Measurements from ENCODE around the gene DSCAM. TPM values are rescaled to one million over a fixed set of nuclear protein-coding genes. Genes with fewer than 3 reads are reported as not detected.

Gene DSCAM
- total and polyA plus RNA-seq, 3 donors from 2014 or later, result 0.70 to 2.3 (median 2.0) TPM

GRCh38 chr21:40751221-40751620, 95.7 kb downstream of the DSCAM start:
- intact Hi-C loops (cut with DNase I; ENCODE audit: low total_unique reads), result no loop called here
- Histone ChIP-seq H3K9me3 (no peaks in the 10 kb centered on the region), H3K4me1 (no peaks in the 10 kb centered on the region), H3K27ac (no peak overlapping the region), H3K4me3 (no peak overlapping the region), H3K36me3 (ENCODE audit: low read depth, missing control alignments) (no peaks in the 10 kb centered on the region), H3K27me3 (no peaks in the 10 kb centered on the region)
- 75 to 83% methylated on average over 3 of the region's 3 CpGs for WGBS, 2 donors
- no peak for DNase-seq
- TF ChIP-seq, protein P1, sequence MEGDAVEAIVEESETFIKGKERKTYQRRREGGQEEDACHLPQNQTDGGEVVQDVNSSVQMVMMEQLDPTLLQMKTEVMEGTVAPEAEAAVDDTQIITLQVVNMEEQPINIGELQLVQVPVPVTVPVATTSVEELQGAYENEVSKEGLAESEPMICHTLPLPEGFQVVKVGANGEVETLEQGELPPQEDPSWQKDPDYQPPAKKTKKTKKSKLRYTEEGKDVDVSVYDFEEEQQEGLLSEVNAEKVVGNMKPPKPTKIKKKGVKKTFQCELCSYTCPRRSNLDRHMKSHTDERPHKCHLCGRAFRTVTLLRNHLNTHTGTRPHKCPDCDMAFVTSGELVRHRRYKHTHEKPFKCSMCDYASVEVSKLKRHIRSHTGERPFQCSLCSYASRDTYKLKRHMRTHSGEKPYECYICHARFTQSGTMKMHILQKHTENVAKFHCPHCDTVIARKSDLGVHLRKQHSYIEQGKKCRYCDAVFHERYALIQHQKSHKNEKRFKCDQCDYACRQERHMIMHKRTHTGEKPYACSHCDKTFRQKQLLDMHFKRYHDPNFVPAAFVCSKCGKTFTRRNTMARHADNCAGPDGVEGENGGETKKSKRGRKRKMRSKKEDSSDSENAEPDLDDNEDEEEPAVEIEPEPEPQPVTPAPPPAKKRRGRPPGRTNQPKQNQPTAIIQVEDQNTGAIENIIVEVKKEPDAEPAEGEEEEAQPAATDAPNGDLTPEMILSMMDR (IDR thresholded peaks at IDR 0.05), result no peak
- TF ChIP-seq POLR2A (IDR thresholded peaks at IDR 0.05), result no peak

GRCh38 chr21:40736145-40736544, 110.8 kb downstream of the DSCAM start:
- no peaks in the 10 kb centered on the region for H3K9me3 ChIP-seq
- TF ChIP-seq POLR2A (IDR thresholded peaks at IDR 0.05), result no peak
- TF ChIP-seq, protein P1 (IDR thresholded peaks at IDR 0.05), result no peak
- H3K4me3 ChIP-seq, result no peak overlapping the region
- no peaks in the 10 kb centered on the region for H3K36me3 ChIP-seq (ENCODE audit: low read depth, missing control alignments)
- no peak for DNase-seq
- intact Hi-C loops (cut with DNase I; ENCODE audit: low total_unique reads), result no loop called here
- no peaks in the 10 kb centered on the region for H3K27me3 ChIP-seq
- H3K27ac ChIP-seq, result no peak overlapping the region
- no peaks in the 10 kb centered on the region for H3K4me1 ChIP-seq
- WGBS, 2 donors, result 70 to 87% methylated on average over 3 of the region's 3 CpGs

- H3K36me3 ChIP-seq (ENCODE audit: low read depth, missing control alignments), result no peaks in the 10 kb centered on the region
- WGBS, 2 donors, result 93 to 95% methylated on average over 3 of the region's 3 CpGs
- H3K4me1 ChIP-seq, result no peaks in the 10 kb centered on the region
- no peaks in the 10 kb centered on the region for H3K9me3 ChIP-seq
- H3K27me3 ChIP-seq, result no peaks in the 10 kb centered on the region
- no peak overlapping the region for H3K27ac ChIP-seq
- no peak for TF ChIP-seq POLR2A (IDR thresholded peaks at IDR 0.05)
- TF ChIP-seq, protein P1 (IDR thresholded peaks at IDR 0.05), result no peak
- intact Hi-C loops (cut with DNase I; ENCODE audit: low total_unique reads), result no loop called here
- no peak overlapping the region for H3K4me3 ChIP-seq
- DNase-seq, result no peak
These were observed 113.9 kb downstream of the DSCAM start for GRCh38 chr21:40733024-40733397.

GRCh38 chr21:40732253-40733023, 114.5 kb downstream of the DSCAM start:
- Histone ChIP-seq H3K4me1 (no peaks in the 10 kb centered on the region), H3K4me3 (no peak overlapping the region), H3K9me3 (no peaks in the 10 kb centered on the region), H3K36me3 (ENCODE audit: low read depth, missing control alignments) (no peaks in the 10 kb centered on the region), H3K27ac (no peak overlapping the region), H3K27me3 (no peaks in the 10 kb centered on the region)
- WGBS, 2 donors, result 58 to 61% methylated on average over 4 of the region's 4 CpGs
- intact Hi-C loops (cut with DNase I; ENCODE audit: low total_unique reads), result no loop called here
- DNase-seq, result no peak
- TF ChIP-seq, protein P1 (IDR thresholded peaks at IDR 0.05), result no peak
- no peak for TF ChIP-seq POLR2A (IDR thresholded peaks at IDR 0.05)

DNA sequence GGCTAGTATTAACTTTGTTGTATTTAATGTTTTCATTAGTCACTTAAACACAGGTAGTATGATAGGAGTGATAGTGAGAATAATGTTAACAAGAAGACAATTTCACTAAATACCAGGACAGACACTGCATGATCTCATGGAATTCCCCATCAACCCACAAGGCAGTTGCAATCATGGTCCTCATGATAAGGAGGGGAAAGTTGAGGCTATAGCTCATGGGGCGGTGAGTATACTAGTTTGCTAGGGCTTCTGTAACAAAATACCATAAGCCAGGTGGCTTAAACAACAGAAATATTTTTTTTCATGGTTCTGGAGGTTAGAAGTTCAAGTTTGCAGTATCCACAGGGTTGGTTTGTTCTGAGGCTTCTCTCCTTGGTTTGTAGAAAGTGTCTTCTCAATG, 115.8 kb downstream of the DSCAM start:
- 97 to 100% methylated on average over 1 of the region's 1 CpG for WGBS, 2 donors
- Histone ChIP-seq H3K36me3 (ENCODE audit: low read depth, missing control alignments) (no peaks in the 10 kb centered on the region), H3K4me1 (no peaks in the 10 kb centered on the region), H3K27me3 (no peaks in the 10 kb centered on the region), H3K4me3 (no peak overlapping the region), H3K27ac (no peak overlapping the region), H3K9me3 (no peaks in the 10 kb centered on the region)
- TF ChIP-seq, protein P1 (IDR thresholded peaks at IDR 0.05), result no peak
- TF ChIP-seq POLR2A (IDR thresholded peaks at IDR 0.05), result no peak
- DNase-seq, result no peak
- intact Hi-C loops (cut with DNase I; ENCODE audit: low total_unique reads), result no loop called here
